RWPE1 (cell line): Measurements from ENCODE around the gene CSNK1G2.
A peak's percentile ranks its signal among the peaks of the same experiment; 100 is the strongest.

Source experiments
- CTCF ChIA-PET: fragments of 350-600 bp; sonication (Branson Sonifier 250); formaldehyde crosslinking; extraction: SDS; loops from one replicate; lab custom pipeline; 2021; lab: Yijun Ruan, JAX
- POLR2A ChIA-PET: fragments of 400-600 bp; formaldehyde crosslinking; extraction: SDS; loops from one replicate; lab custom pipeline; 2020; ENCODE audit warnings: antibody characterized with exemption; ENCODE audit not compliant: low non-redundant PET; lab: Yijun Ruan, JAX
- DNase-seq: peaks from one replicate; pipeline ENCODE4 v3.0.0; 2012; ENCODE audit warnings: low spot score
- H3K27ac ChIP-seq: fragments of 450-650 bp; 2 replicates; pipeline ENCODE4 v1.5.1; 2017
- TF ChIP-seq, protein P1 (sequence below): fragments of 450-650 bp; conservative IDR thresholded peaks from 2 replicates; pipeline ENCODE4 v1.5.1; 2017; ENCODE audit warnings: low read depth, mild to moderate bottlenecking

Gene CSNK1G2

DNA sequence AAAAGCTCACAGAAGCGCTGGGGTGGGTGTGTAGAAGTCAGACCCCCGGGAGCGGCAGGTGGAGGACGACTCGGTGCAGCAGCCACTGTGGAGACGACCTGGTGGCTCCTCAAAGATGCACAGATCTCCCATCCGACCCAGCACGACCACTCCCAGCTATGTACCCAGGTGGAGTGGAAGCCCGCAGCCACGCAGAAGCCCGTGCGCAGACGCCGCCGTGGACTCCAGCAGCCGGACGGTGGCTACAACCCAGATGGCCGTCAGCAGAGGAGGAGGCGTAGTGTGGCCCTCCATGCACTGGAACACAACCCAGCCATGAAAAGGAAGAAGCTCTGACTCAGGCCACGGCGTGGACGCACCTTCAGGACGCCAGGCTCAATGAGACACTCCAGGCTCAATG lies 21.7 kb downstream of the CSNK1G2 start:
- CTCF ChIA-PET: interaction anchor here (0.5 kb wide), 1 partner anchor 64 kb away, joined by 3 read pairs; no protein-coding TSS in a partner anchor
- no peak for DNase-seq
- no peak overlapping the region for H3K27ac ChIP-seq
- TF ChIP-seq, protein P1, sequence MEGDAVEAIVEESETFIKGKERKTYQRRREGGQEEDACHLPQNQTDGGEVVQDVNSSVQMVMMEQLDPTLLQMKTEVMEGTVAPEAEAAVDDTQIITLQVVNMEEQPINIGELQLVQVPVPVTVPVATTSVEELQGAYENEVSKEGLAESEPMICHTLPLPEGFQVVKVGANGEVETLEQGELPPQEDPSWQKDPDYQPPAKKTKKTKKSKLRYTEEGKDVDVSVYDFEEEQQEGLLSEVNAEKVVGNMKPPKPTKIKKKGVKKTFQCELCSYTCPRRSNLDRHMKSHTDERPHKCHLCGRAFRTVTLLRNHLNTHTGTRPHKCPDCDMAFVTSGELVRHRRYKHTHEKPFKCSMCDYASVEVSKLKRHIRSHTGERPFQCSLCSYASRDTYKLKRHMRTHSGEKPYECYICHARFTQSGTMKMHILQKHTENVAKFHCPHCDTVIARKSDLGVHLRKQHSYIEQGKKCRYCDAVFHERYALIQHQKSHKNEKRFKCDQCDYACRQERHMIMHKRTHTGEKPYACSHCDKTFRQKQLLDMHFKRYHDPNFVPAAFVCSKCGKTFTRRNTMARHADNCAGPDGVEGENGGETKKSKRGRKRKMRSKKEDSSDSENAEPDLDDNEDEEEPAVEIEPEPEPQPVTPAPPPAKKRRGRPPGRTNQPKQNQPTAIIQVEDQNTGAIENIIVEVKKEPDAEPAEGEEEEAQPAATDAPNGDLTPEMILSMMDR: no peak
- POLR2A ChIA-PET: no interaction called here

DNA sequence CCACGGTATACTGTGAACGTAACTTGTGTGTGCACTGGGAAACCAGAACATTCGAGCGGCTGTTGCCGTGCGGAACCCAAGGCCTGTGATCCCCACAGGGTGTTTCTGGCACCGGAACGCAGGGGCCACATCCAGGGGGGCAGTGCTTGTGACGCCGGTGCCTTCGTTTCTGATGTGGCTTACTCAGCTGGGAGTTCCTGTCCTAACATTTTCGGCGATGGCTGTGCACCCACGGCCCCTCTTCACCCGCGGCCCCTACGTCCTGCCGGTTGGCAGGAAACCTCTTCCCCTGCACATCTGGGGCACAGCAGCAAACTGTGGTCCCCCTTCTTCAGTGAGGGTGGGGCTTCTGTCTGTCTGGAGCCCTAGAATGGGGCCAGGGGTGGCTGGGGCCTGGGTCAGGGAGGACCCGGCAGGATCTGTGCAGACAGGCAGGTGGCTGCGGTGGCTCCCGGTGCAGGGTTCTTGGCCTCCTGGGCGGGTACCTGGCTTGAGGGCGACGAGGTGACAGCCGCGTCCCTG lies 26.2 kb downstream of the CSNK1G2 start:
- POLR2A ChIA-PET: no interaction called here
- H3K27ac ChIP-seq: peak overlapping the region; percentile 22
- TF ChIP-seq, protein P1: no peak
- CTCF ChIA-PET: no interaction called here
- DNase-seq: no peak

DNA sequence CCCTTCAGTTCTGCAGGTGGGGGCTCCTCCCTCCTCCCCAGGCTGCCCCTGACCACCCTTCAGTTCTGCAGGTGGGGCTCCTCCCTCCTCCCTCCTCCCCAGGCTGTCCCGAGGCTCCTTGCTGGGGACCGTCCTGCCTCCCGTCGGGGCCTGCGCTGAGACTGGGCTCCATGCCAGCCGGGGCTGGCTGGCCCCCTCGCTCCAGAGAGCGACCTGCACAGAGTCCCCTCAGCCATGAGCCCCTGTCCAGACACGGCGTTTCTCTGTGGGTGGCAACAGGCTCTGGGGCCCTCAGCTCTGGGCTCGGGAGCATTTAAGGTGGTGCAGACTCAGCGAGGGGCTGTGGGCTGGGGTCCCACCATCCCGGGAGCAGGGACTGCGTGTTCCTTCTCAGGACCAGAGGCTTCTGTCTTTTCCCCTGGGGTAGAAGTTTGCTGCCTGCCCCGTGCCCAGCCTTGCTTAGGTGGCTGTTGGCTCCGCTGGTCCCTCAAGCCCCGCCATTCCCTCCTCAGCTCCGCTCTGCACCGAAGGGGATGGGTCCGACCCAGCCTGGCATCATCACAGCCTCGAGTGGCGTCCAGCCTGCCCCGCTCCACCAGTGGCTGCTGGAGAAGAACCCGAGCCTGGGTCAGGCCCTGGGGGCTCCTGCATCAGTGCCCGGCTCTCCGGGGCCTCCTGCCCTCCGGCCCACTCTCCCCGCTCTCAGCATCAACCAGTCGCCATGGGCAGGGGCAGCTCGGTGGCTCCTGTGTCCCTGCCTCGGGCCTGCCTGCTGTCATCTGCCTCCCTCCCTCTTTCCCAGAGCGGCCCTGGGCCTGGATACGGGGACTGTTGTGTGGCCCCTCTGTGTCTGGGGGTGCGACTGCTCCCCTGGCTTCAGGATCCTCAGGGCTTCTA lies 27.6 kb downstream of the CSNK1G2 start:
- peak overlapping the region; percentile 79 for H3K27ac ChIP-seq
- no peak for DNase-seq
- POLR2A ChIA-PET: no interaction called here
- CTCF ChIA-PET: no interaction called here
- TF ChIP-seq, protein P1: no peak

DNA sequence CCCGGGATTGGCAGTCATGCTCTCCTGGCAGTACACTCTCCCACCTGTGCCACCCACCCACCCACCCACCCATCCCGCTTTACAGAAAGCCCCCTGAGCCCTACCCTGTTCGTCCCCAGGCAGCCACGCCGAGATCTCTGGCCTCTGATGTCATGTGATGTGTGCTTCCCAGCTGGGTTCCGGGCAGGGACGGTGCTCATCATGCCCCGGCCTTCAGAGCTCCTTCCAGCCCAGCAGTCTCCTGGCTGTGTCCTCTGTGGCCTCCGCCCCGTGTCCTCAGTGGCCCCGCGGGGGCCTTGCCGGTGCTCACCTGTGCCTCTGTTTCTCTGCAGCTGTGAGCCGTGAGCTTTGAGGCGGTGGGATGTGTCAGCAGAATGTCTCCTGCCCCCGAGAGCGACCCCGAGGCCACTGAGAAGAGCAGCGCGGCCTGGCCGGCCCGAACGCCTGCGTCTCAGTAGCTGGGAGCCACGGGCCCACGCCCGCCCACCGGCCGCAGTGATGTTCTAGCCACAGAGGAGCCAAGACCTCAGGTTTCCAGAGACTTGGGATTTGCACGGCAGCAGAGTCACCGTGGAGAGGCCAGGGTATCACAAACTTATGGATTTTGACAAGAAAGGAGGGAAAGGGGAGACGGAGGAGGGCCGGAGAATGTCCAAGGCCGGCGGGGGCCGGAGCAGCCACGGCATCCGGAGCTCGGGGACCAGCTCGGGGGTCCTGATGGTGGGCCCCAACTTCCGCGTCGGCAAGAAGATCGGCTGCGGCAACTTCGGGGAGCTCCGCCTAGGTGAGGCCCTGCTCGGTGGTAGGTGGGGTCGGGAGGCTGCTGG lies 28.4 kb downstream of the CSNK1G2 start:
- no peak for DNase-seq
- CTCF ChIA-PET: no interaction called here
- POLR2A ChIA-PET: no interaction called here
- TF ChIP-seq, protein P1: no peak
- peak overlapping the region; percentile 79 for H3K27ac ChIP-seq

DNA sequence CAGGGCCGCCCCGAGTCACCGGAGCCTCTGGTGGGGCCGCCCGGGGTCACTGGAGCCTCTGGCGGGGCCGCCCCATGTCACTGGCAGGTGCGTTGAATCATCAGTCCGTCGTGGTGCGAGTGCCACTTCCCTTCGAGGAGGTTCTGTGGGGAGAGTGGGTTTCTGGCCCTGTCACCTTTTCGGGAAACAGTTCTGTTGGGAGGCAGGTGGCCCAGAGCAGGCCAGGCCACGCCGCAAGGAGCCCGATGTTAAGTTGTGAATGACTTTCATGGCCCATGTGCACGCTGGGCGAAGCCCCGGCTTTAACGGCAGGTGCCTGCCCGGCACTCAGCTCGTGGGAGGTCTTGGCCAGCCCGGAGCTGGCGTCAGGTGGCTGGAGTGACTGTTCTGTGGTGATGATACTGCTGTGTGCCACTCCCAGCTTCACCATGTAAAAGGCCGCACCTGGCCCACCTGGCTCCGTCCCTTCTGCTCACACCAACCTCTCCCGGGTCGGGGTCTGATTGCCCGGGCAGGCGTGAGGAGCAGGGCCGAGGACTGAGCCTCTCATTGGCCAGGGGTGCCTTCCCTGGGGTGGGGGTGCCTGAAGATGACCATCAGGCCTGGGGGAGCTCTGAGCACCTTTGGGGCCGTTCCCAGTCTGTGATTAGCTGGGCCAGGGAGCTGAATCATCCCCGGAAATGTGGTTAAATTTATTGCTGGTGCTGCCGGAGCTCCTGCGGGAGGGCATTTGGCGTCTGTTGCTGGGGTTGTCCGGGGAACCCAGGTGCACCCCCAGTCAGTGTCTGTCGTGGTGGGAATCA lies 29.2 kb downstream of the CSNK1G2 start:
- DNase-seq: peak; percentile 57
- TF ChIP-seq, protein P1: no peak
- POLR2A ChIA-PET: no interaction called here
- H3K27ac ChIP-seq: peak overlapping the region; percentile 79
- CTCF ChIA-PET: interaction anchor here (0.6 kb wide), 1 partner anchor 100 kb away, joined by 3 read pairs; no protein-coding TSS in a partner anchor
